ENCODE results near the gene PTK7. TPM values are rescaled to one million over a fixed set of nuclear protein-coding genes. Genes with fewer than 3 reads are reported as not detected.
A peak's percentile ranks its signal among the peaks of the same experiment; 100 is the strongest.
"Not testable (repeated sequence)": the region's sequence is repeated elsewhere in the genome, so short reads cannot be mapped to it uniquely, and the experiment has no call there.

The PTK7 gene
- polyA plus RNA-seq (ENCODE audit: insufficient read length in 4 of 4) = 100 to 1,000 TPM; 234 to 249 (median 244) TPM

DNA sequence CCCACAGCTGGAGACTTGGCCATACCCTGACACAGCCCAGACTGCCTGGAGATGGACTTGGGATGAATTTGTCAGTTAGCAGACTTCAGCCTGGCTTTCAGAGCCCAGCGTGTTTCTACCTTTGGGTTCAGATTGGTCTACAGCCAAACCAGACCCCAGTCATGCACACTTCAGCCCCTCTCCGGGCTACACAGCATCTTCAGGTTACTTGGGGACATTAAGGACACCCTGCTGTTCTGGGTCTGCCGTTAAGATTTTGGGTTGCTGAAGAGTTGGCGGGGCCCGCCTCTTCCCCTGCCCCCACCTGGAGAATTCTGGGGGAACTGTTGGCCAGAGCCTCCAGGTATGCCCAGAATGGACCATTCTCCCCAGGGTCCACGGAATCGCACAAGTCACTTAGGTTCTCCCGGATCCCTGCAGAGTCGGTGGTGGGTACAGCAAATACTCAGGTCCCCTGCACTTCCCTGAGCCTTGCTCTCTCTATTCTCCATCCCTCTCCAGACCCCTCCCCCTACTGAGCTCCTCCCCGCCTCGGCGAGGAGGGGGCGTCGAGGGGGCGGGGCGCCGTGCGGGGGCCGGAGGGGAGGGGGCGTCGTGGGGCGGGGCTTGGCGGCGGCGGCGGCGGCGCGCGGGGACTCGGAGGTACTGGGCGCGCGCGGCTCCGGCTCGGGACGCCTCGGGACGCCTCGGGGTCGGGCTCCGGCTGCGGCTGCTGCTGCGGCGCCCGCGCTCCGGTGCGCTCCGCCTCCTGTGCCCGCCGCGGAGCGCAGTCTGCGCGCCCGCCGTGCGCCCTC lies at the start of gene PTK7:
TSS of gene PTK7 (plus strand) at position 645 of the 794 bp plus-strand sequence. CDS start 175 bp downstream, outside the sequence.
- DNase-seq (ENCODE audit: low read depth in 4 of 4, low spot score in 3 of 4) = peak in 1 of 4 donors; percentile 80

DNA sequence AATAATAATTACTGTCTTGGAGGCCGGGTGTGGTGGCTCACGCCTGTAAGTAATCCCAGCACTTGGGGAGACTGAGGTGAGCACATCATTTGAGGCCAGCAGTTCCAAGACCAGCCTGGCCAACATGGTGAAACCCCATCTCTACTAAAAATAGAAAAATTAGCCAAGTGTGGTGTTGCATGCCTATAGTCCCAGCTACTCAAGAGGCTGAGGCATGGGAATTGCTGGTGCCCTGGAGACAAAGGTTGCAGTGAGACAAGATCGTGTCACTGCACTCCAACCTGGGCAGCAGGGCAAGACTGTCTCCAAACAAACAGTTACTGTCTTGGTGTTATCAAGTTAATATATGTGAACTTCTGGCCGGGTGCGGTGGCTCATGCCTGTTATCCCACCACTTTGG lies 49.7 kb upstream of the PTK7 start:
- DNase-seq (ENCODE audit: low read depth in 4 of 4, low spot score in 3 of 4) = no peak

DNA sequence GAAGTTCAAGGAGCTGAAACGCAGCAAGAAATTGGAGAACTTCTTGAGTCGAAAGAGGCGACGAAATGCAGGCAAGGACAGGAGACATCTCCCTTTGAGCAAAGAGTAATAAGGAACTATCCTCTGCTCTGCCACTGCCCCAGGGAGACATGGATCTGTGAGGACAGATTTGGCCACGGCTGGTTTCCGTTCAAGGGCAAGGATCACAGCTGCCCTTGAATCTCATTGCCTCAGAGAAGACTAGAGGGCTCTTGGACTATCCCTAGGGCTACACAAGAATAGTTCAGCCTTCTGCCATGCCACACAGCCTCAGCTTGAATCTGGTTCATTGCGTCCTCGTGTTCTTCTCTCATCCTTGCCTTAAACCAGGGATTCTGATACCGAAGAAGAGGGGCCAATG lies 47.0 kb upstream of the PTK7 start:
- no peak for DNase-seq (ENCODE audit: low read depth in 4 of 4, low spot score in 3 of 4)

DNA sequence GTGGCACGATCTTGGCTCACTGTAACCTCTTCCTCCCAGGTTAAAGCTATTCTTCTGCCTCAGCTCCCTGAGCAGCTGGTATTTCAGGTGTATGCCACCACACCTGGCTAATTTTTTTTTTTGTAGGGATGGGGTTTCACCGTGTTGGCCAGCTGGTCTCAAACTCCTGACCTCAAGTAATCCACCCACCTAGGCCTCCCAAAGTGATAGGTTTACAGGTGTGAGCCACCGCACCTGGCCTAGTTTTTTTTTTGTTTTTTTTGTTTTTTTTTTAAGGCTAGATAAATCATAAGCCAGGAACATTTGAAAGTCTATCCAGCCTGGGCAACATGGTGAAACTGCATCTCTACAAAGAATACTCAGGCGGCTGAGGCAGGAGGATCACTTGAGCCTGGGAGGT lies 43.8 kb upstream of the PTK7 start:
- no peak for DNase-seq (ENCODE audit: low read depth in 4 of 4, low spot score in 3 of 4)

DNA sequence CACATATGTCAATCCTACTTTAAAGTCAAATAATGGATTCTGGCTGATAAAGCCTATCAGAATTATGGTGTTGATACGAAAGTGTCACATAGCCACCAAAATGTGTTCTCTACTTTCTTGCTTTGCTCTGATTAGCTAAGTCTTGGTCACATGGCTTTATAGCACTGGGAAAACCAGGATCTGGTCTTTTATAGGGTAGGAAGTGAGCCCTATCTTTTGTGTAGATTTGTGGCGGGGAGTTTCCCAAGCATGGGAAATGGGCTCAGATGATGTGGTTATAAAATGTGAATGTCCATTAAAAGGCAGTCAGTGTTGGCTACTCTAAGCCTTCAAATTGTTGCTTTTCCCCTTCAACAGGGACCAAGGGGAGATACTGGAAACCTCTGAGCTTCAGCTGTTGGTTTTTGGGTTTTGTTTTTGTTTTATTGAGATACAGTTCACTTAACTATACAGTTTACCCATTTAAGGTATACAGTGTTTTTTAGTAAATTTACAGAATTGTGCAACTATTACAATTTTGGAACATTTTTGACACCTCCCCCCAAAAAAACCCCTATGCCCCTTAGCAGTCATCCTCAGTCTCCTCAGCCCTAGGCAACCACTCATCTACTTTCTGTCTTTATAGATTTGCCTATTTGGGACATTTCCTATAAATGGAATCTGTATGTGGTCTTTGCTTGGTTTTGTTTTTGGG lies 42.5 kb upstream of the PTK7 start:
- no peak for DNase-seq (ENCODE audit: low read depth in 4 of 4, low spot score in 3 of 4)

DNA sequence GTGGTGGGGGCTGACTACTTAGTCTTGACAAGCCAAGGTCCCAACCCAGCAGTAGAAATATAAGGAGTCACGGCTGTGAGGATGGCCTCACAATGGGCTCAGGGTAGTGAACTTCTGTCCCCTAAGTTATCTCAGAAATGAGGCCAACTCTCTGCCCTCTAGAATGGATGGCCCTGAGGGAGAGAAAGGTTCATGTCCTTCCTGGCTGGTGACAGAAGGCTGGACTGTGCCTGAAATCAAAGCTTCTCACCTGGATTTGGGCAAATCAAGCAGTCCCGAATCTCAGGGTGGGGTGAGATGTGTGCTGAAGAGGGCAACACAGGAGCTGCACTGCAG lies 42.0 kb upstream of the PTK7 start:
- DNase-seq (ENCODE audit: low read depth in 4 of 4, low spot score in 3 of 4) = no peak

DNA sequence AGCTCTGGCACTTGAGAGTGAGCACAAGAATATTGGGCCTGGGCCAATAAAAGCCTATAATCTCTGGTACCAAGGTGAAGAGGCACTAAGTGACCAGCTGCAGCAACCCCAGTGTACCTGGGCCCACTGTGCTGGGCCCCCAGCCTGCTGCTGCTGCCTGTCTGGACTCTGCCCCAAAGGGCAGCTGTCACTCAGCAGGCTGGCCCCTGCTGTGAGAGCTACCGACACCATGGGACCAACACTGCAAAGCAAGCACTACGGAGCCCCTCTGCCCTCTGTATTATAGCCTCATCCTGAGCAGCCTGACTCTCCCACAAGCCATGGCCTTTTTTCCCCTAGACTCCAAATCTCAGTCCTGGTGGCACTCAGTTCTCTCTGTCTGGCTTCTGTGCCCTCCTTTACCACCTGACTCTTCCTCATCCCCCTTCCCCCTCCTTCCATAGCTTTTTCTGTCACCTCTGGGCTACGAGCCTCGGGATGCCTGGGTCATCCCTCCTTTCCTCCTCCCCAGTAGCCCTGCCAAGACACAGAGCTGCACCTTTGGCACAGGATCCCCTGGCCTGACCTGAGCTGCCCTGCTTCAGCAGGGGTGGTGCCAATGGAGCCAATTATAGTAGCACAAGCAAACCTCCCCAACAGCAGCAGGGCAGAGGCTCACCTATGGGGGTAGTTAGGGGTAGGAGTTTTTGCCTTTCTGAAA lies 40.5 kb upstream of the PTK7 start:
- no peak for DNase-seq (ENCODE audit: low read depth in 4 of 4, low spot score in 3 of 4)

DNA sequence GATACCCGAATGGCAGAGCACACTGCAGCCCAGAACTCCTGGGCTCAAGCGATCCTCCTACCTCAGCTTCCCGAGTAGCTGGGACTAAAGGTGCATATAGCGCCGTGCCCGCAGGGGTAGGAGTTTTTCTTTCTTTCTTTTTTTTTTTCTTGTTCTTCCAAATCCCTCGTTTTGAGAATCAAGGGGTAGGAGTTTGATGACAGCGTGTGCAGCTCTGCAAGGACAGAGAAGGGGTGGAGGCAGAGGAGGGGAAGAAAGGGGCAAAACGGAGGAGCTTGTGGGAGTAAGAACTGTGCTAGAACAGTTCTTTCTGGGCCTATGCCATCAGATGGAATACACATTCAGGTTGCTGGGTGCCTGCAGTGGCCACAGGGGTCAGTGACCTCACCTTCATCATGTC lies 39.4 kb upstream of the PTK7 start:
- DNase-seq (ENCODE audit: low read depth in 4 of 4, low spot score in 3 of 4) = no peak

DNA sequence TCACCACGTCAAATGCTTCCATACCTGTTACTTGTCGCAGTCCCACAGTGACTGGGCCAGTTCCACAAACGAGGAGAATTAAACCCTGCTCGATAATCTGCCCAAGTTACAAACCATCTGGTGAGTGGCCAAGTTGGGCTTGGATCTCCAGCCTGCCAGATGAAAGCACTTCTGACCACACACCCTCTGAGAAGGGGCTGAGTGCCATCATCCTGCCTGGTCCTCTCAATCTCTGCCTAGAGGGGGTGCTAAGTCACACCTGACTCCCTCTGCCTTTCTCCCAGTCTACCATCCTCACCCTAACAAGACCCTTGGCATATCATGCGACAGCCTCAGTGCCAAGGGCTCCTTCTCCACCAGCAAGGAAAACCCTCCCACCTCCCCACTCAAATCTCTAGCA lies 38.9 kb upstream of the PTK7 start:
- no peak for DNase-seq (ENCODE audit: low read depth in 4 of 4, low spot score in 3 of 4)

DNA sequence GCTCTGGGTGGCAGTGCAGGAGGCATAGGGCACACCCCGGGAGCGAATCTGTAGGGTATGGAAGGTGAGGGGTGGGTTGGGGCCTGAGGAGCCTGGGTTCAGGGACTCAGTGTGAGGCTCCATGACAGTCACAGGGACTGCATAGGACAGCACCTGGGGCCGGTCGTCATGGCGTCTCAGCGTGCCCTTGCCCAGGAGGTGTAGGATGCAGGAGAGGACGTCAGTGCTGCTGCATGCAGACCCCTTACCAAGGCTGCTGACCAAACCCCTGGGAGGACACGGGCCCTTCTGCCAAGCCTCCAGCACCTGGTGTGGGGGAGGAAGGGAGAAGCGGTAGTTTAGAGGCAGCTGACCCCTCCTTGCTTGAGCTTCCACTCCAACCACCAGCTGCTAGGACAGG lies 38.4 kb upstream of the PTK7 start:
- DNase-seq (ENCODE audit: low read depth in 4 of 4, low spot score in 3 of 4) = no peak

DNA sequence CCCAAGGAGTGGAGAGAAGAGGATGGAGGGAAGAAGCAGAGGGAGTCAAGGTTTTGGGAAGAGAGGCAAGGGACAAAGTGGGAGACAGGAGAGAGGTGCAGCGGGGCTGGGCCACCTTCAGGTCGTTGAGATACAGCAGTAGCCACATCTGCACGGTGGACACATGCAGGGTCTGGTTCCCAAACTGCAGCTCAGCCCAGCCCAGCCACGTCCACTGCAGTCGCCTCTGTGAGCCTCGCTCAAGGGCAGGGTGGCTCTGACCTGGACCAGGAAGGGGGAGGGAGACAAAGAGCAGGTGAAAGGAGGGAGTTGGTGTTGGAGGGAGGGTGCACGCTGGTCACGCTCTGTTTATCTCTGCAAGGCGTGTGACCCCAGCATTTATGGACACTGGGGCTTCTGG lies 37.4 kb upstream of the PTK7 start:
- DNase-seq (ENCODE audit: low read depth in 4 of 4, low spot score in 3 of 4) = no peak

DNA sequence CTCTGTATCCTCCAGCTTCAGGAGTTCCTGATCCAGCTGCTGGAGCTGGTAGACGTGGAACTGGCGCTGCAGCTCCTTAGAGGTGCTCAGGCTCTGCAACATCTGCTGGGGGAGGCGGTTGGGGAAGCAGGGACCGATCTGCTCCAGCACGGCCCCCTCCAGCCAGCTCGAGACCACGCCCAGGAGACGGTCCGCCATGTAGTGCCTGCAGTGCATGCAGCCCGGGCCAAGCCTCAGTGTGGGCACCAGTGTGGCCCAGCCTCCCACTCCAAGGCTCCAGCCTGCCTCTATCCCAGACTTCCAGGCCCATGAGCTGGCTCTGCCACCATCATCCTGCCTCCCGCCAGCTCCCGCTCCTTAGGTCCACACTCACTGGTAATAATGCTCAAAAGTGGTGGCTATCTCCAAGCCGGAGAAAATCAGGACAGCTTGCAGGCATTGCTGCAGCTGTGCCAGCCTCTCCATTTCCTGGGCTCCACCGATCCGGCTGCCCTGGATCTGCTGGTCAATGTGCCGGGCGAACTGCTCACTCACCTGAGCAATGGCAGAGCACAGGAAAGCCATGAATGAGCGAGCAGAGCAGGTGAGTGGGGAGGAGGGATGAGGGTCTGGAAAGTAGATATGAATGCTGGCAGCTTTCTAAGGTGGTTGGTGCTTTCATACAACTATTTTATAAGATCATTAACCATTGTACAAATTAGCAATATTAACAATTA lies 35.4 kb upstream of the PTK7 start:
- no peak for DNase-seq (ENCODE audit: low read depth in 4 of 4, low spot score in 3 of 4)

DNA sequence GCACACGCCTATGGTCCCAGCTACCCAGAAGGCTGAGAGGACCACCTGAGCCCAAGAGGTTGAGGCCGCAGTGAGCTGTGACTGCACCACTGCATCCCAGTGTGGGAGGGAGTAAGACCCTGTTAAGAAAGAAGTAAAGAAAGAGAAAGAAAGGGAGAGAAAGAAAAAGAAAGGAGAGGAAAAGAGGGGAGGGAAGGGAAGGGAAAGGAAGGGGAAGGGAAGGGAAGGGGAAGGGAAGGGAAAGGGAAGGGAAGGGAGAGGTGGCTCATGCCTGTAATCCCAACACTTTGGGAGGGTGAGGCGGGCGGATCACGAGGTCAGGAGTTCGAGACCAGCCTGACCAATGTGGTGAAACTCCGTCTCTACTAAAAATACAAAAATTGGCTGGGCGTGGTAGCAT lies 34.6 kb upstream of the PTK7 start:
- not testable (repeated sequence) for DNase-seq (ENCODE audit: low read depth in 4 of 4, low spot score in 3 of 4)

DNA sequence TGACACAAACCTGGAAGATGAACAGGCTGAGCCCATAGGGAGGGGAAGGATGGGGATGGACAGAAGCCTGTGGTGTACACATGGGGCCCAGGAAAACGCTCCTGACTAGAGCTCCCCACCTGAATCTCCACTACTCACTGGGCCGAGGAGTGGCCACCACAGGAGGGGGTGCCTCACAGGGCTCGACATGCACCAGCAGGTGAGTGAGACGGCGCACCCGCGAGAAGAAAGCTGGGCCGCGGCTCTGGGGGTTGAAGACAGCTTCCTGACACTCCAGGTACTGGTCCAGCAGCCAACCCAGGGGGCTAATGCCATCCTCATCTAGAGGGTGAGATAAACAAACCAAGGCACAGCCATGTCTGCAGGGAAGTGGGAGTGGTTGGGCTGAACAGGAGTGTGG lies 32.8 kb upstream of the PTK7 start:
- no peak for DNase-seq (ENCODE audit: low read depth in 4 of 4, low spot score in 3 of 4)

DNA sequence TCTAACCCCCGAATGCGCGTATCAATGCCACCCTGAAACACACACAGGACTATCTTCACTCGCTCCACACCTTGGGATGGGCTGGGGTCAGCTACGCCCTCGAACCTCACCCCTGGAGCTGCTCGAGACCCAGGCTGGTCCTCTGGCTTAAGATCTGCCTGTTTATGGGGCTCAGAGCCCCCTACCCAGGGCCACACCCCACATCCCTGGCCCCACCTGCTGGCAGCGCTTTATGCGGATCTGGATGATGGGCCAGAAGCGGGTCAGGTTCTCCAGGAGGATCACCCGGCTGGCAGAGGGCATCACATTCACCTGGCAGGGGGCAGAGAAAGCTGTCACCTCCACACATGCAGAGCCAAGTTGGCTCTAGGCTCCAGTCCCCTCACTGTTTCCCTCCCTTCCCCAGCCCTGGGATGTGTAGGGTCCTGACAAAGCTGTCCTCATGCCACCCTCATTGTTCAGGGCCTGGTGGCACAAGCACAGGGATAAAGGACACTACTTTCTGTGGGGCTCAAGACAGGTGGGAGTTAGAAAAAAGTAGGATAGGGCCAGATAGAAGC lies 30.7 kb upstream of the PTK7 start:
- DNase-seq (ENCODE audit: low read depth in 4 of 4, low spot score in 3 of 4) = no peak

DNA sequence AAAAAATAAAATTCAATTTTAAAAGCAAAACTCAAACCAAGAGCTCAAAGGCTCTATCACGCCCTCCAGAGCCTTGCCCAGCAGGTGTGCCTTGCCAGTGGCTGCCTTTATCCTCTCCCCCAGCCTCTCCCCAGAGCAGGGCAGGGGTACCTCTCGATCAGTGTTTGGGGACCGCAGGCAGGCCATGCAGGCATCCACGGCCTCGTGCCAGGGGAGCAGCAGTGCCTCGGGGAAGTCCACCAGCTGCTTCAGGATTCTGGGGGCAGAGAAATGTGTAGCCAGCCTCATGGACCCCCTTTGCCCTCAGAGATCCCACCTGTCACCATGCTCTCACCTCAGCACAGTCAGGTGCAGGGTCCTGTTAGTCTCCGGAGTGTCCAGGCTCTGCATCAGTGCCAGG lies 28.1 kb upstream of the PTK7 start:
- DNase-seq (ENCODE audit: low read depth in 4 of 4, low spot score in 3 of 4) = no peak

DNA sequence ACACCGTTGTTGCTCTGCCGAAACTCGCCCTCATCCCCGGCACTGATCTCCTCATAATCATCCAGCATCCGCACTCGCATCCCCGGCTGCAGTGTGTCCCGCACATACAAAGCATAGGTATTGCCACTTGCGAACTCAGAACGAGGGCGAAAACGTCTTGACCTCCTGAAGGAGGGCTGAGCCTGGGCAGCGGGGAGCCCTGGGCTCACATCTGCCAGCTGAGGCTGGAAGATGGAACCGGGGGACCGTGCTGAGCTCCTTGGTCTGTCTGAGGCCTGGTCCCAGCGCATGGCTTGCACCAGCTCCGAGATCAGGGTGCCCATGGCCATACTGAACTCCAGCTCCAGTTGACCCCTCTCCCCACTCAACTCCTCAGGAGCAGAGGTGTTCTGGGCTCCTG lies 25.1 kb upstream of the PTK7 start:
- DNase-seq (ENCODE audit: low read depth in 4 of 4, low spot score in 3 of 4) = no peak

DNA sequence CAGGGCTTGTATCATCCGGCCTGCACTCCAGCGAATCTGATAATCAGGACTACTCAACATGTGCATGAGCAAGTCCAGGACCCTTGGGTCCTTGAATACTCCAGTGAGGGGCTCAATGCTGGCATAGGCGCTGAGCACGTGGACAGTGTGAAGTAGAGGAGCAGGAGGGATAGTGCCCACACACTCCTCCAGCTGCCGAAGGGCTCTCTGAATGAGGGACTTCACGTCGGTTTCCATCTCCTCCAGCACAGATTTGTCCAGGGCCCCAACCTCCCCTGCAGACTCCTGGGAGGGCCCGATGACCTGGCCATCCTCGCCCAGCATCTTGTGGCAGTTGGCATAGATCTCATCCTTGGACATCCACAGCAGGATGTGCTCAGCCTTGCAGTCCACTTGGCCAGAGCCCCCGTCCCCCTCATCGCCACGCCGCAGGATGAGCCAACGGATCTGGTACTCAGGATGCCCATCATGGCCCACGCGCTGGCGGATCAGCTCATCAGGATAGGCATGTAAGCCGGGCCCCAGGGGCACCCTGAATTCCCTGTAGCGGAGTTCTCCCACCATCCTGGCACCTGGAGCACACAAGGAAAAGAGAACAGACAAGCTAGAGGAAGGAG lies 23.8 kb upstream of the PTK7 start:
- DNase-seq (ENCODE audit: low read depth in 4 of 4, low spot score in 3 of 4) = no peak

DNA sequence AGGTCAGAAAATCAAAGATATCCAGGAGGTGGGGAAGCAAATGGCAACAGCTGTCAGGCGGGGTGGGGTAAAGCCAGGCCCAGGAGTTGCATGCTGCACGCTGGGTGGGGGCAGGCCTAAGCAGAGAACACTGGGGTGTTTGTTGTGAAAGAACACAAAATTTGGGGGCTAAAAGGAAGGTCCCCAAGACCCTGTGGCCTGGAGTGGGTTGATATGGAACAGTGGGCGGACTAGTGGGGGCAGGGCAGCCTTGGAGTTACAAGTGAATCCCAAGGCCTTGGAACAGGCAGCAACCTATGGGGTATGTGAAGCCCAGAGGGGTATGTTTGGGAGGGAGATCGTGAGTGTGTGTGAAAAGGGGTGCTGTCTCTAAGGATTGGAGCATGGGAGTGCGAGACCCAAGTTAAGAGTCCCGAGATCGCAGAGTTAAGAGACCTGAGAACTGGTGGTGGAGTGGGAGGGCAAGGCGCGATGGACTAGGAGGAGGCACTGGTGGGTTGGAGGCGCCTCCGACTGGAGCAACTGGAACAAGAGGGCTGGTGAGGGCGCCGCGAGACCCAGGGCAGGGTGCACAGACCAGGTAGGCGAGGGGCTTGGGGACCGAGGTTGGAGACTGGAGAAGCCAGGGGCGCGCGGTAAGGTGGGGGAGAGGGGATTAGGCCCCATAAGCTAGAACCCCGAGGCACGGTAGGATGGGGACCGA lies 23.1 kb upstream of the PTK7 start:
- peak in 1 of 4 donors; percentile 25 for DNase-seq (ENCODE audit: low read depth in 4 of 4, low spot score in 3 of 4)

Measured in right renal pelvis (tissue), 4 donors.